ENCODE measurements around the gene COPB2.

GRCh38 chr3:139317215-139317614 lies 72.2 kb downstream of the COPB2 start:
- TF ChIP-seq CTCF (tag by site-specific recombination; IDR thresholded peaks at IDR 0.05), result no peak
- TF ChIP-seq ZNF624 (tag by site-specific recombination; IDR thresholded peaks at IDR 0.05), result no peak
- no peak for TF ChIP-seq ZNF416 (tag by site-specific recombination; IDR thresholded peaks at IDR 0.05)
- TF ChIP-seq ZNF140 (tag by site-specific recombination; IDR thresholded peaks at IDR 0.05), result no peak
- no peak for TF ChIP-seq ZNF211 (tag by site-specific recombination; IDR thresholded peaks at IDR 0.05; ENCODE audit: low read depth)
- no peak for TF ChIP-seq ZNF639 (tag by site-specific recombination; IDR thresholded peaks at IDR 0.05)

Data from HEK293 (cell line).